HCT116 (cell line): Measurements from ENCODE around the gene PRKACA.

ENCODE experiments used
- CEBPB ChIP-seq: IDR thresholded peaks from 2 replicates; pipeline ENCODE4 v1.6.1; 2012; ENCODE audit warnings: low read depth
- CTCF ChIP-seq, 3 experiments: fragments of 200-600 bp in 1 of 3; sonication (generic) in 1 of 3; IDR thresholded peaks in 2 of 3; conservative IDR thresholded peaks in 1 of 3; 2 replicates each; pipeline ENCODE4 v1.5.1; 2012 to 2017; ENCODE audit warnings: low read depth in 2 of 3, low read length in 2 of 3, antibody characterized with exemption in 1 of 3, borderline replicate concordance in 1 of 3, control low read depth in 1 of 3, mild to moderate bottlenecking in 1 of 3, mixed read lengths in 1 of 3, mixed run types in 1 of 3, moderate library complexity in 1 of 3; ENCODE audit not compliant: insufficient read depth in 1 of 3
- EGR1 ChIP-seq: IDR thresholded peaks from 2 replicates; pipeline ENCODE4 v1.6.1; 2012; ENCODE audit warnings: low read depth
- ELF1 ChIP-seq: IDR thresholded peaks from 2 replicates; pipeline ENCODE4 v1.6.1; 2012; ENCODE audit warnings: low read depth, borderline replicate concordance
- EZH2 ChIP-seq: fragments of 200-600 bp; sonication (generic); IDR thresholded peaks from 2 replicates; pipeline ENCODE4 v1.6.1; 2017; ENCODE audit warnings: antibody characterized with exemption, mixed run types
- POLR2A ChIP-seq: IDR thresholded peaks from 2 replicates; pipeline ENCODE4 v1.7.0; 2011; ENCODE audit warnings: borderline replicate concordance; ENCODE audit not compliant: insufficient read depth, insufficient read length; ENCODE audit errors: extremely low read depth
- POLR2AphosphoS5 ChIP-seq: IDR thresholded peaks from 2 replicates; pipeline ENCODE4 v1.6.1; 2011; ENCODE audit warnings: mild to moderate bottlenecking, low read depth, low read length, moderate library complexity
- SIN3A ChIP-seq: IDR thresholded peaks from 2 replicates; pipeline ENCODE4 v1.6.1; 2012; ENCODE audit warnings: low read depth
- TCF7L2 ChIP-seq: IDR thresholded peaks from 2 replicates; pipeline ENCODE4 v1.7.0; 2011; ENCODE audit warnings: borderline replicate concordance, inconsistent platforms; ENCODE audit not compliant: insufficient read depth, insufficient read length; ENCODE audit errors: extremely low read depth
- ZBTB33 ChIP-seq: IDR thresholded peaks from 2 replicates; pipeline ENCODE4 v1.6.1; 2011; ENCODE audit warnings: mild to moderate bottlenecking, low read length, moderate library complexity; ENCODE audit not compliant: insufficient replicate concordance; ENCODE audit errors: extremely low read depth
- ZNF274 ChIP-seq: fragments of 200-500 bp; sonication (Bioruptor generic); IDR thresholded peaks from 2 replicates; pipeline ENCODE4 v1.6.1; 2014; ENCODE audit warnings: mild to moderate bottlenecking, low read depth, low read length, inconsistent platforms

GRCh38 chr19:14080887-14081796 is 36.4 kb downstream of the PRKACA start:
- TF ChIP-seq CTCF (IDR thresholded peaks at IDR 0.05 in 2 of 3, conservative IDR thresholded peaks at IDR 0.05 in 1 of 3; ENCODE audit: borderline replicate concordance in 1 of 3, insufficient read depth in 1 of 3, low read depth in 2 of 3, low read length in 2 of 3): no peak
- TF ChIP-seq CEBPB: no peak
- peak; percentile 35 for TF ChIP-seq POLR2A
- TF ChIP-seq SIN3A: no peak
- TF ChIP-seq ELF1: no peak; the same call in 1 of the 2 replicates
- peak; percentile 77 for TF ChIP-seq POLR2AphosphoS5
- TF ChIP-seq EGR1: peak; percentile 90
- no peak for TF ChIP-seq EZH2
- TF ChIP-seq TCF7L2: no peak
- TF ChIP-seq ZNF274: no peak
- TF ChIP-seq ZBTB33: no peak
